OCI-LY3 (cell line): Measurements from ENCODE around the gene PTPRU.

ENCODE experiments used
- H2AFZ ChIP-seq: fragments of 200-600, 300-600 bp; shearing (Covaris generic); 2 replicates; pipeline ENCODE4 v1.6.0; 2014; ENCODE audit warnings: antibody characterized with exemption, low read depth, low read length
- H3K27ac ChIP-seq: fragments of 200-600, 300-600 bp; sonication (generic); 2 replicates; pipeline ENCODE4 v1.5.1; 2014; ENCODE audit warnings: mild to moderate bottlenecking, low read length, moderate library complexity, mixed read lengths
- H3K27me3 ChIP-seq: fragments of 200-600, 300-600 bp; sonication (generic); 2 replicates; pipeline ENCODE4 v1.6.1; 2014; ENCODE audit warnings: low read depth, low read length, mixed read lengths
- H3K36me3 ChIP-seq: fragments of 200-600, 300-600 bp; sonication (generic); replicated peaks from 2 replicates; pipeline ENCODE3; 2014; ENCODE audit warnings: low read depth, low read length, mixed read lengths
- H3K4me1 ChIP-seq: fragments of 300-600, 200-600 bp; sonication (generic); 2 replicates; pipeline ENCODE4 v1.6.1; 2014; ENCODE audit warnings: low read length, mixed read lengths
- H3K4me2 ChIP-seq: fragments of 200-600, 300-600 bp; sonication (generic); 2 replicates; pipeline ENCODE4 v1.6.1; 2014; ENCODE audit warnings: low read length, mixed read lengths
- H3K4me3 ChIP-seq: fragments of 300-600, 200-600 bp; sonication (generic); 2 replicates; pipeline ENCODE4 v1.5.1; 2014; ENCODE audit warnings: antibody characterized with exemption, mild to moderate bottlenecking, low read length, moderate library complexity
- H3K79me2 ChIP-seq: fragments of 300-600, 200-600 bp; shearing (Covaris generic); 2 replicates; pipeline ENCODE4 v1.6.1; 2014; ENCODE audit warnings: mild to moderate bottlenecking, low read length, mixed read lengths
- H3K9ac ChIP-seq: fragments of 300-600, 200-600 bp; shearing (Covaris generic); 2 replicates; pipeline ENCODE4 v1.6.0; 2014; ENCODE audit warnings: mild to moderate bottlenecking, low read length, moderate library complexity
- H3K9me3 ChIP-seq: fragments of 200-600, 300-600 bp; shearing (Covaris generic); 2 replicates; pipeline ENCODE4 v1.6.1; 2014; ENCODE audit warnings: low read length, mixed read lengths; ENCODE audit not compliant: insufficient read depth
- H4K20me1 ChIP-seq: fragments of 200-600, 300-600 bp; sonication (generic); 2 replicates; pipeline ENCODE4 v1.6.1; 2016; ENCODE audit warnings: low read length, mixed read lengths; ENCODE audit not compliant: insufficient read depth
- CTCF ChIP-seq: fragments of 200-600, 300-600 bp; sonication (generic); IDR thresholded peaks from 2 replicates; pipeline ENCODE4 v1.5.1; 2014; ENCODE audit warnings: antibody characterized with exemption, low read length, low read depth
- EZH2phosphoT487 ChIP-seq: fragments of 200-600 bp; shearing (Covaris generic); IDR thresholded peaks from 2 replicates; pipeline ENCODE4 v1.6.1; 2018; ENCODE audit warnings: antibody characterized with exemption, mixed run types, low read depth

Gene PTPRU

GRCh38 chr1:29200906-29201594, 35.3 kb upstream of the PTPRU start:
- no peak overlapping the region for H3K4me3 ChIP-seq
- no peaks in the 10 kb centered on the region for H3K79me2 ChIP-seq
- no peaks in the 10 kb centered on the region for H4K20me1 ChIP-seq
- H3K27me3 ChIP-seq, result no peaks in the 10 kb centered on the region
- H3K9ac ChIP-seq, result no peak overlapping the region
- no peak for TF ChIP-seq CTCF
- TF ChIP-seq EZH2phosphoT487, result no peak
- H2AFZ ChIP-seq, result no peak overlapping the region
- no peak overlapping the region for H3K27ac ChIP-seq
- H3K4me2 ChIP-seq, result no peak overlapping the region
- peaks cover 3% of the 10 kb centered on the region; the same call in 1 of the 2 replicates for H3K4me1 ChIP-seq
- H3K36me3 ChIP-seq, result no peaks in the 10 kb centered on the region
- H3K9me3 ChIP-seq, result no peaks in the 10 kb centered on the region

- peaks cover 3% of the 10 kb centered on the region; the same call in 1 of the 2 replicates for H3K4me1 ChIP-seq
- H3K27ac ChIP-seq, result no peak overlapping the region
- no peak overlapping the region for H3K4me2 ChIP-seq
- no peak overlapping the region for H2AFZ ChIP-seq
- H3K36me3 ChIP-seq, result no peaks in the 10 kb centered on the region
- H3K27me3 ChIP-seq, result no peaks in the 10 kb centered on the region
- H3K79me2 ChIP-seq, result no peaks in the 10 kb centered on the region
- H3K4me3 ChIP-seq, result no peak overlapping the region
- TF ChIP-seq EZH2phosphoT487 (no peak), CTCF (no peak)
- no peaks in the 10 kb centered on the region for H4K20me1 ChIP-seq
- H3K9me3 ChIP-seq, result no peaks in the 10 kb centered on the region
- H3K9ac ChIP-seq, result no peak overlapping the region
Observed at GRCh38 chr1:29201595-29202051, 34.7 kb upstream of the PTPRU start.

GRCh38 chr1:29202053-29202452, 34.3 kb upstream of the PTPRU start:
- Histone ChIP-seq H3K27me3 (no peaks in the 10 kb centered on the region), H4K20me1 (no peaks in the 10 kb centered on the region), H3K4me2 (no peak overlapping the region), H2AFZ (no peak overlapping the region), H3K79me2 (no peaks in the 10 kb centered on the region), H3K27ac (no peak overlapping the region), H3K9ac (no peak overlapping the region), H3K4me3 (no peak overlapping the region), H3K36me3 (no peaks in the 10 kb centered on the region), H3K9me3 (no peaks in the 10 kb centered on the region), H3K4me1 (peaks cover 3% of the 10 kb centered on the region; the same call in 1 of the 2 replicates)
- TF ChIP-seq EZH2phosphoT487 (no peak), CTCF (no peak)

GRCh38 chr1:29202584-29203340, 33.6 kb upstream of the PTPRU start:
- H4K20me1 ChIP-seq, result no peaks in the 10 kb centered on the region
- no peaks in the 10 kb centered on the region for H3K36me3 ChIP-seq
- no peaks in the 10 kb centered on the region for H3K27me3 ChIP-seq
- no peak overlapping the region for H3K9ac ChIP-seq
- H3K4me2 ChIP-seq, result peak overlapping the region; percentile 14; the same call in 1 of the 2 replicates
- H3K4me3 ChIP-seq, result no peak overlapping the region
- peaks cover 3% of the 10 kb centered on the region; the same call in 1 of the 2 replicates for H3K4me1 ChIP-seq
- TF ChIP-seq CTCF (peak; percentile 83), EZH2phosphoT487 (no peak)
- no peak overlapping the region for H2AFZ ChIP-seq
- no peak overlapping the region for H3K27ac ChIP-seq
- H3K9me3 ChIP-seq, result no peaks in the 10 kb centered on the region
- H3K79me2 ChIP-seq, result no peaks in the 10 kb centered on the region
